ENCODE results near the gene TSFM.
"Not testable (repeated sequence)": the region's sequence is repeated elsewhere in the genome, so short reads cannot be mapped to it uniquely, and the experiment has no call there.

TSFM gene

GRCh38 chr12:57817990-57818331, 35.4 kb downstream of the TSFM start:
- DNase-seq, result not testable (repeated sequence)

- not testable (repeated sequence) for DNase-seq
Measured at GRCh38 chr12:57820119-57820518, 37.5 kb downstream of the TSFM start.

- not testable (repeated sequence) for DNase-seq
Measured at GRCh38 chr12:57821015-57821414, 38.4 kb downstream of the TSFM start.

- DNase-seq, result no peak
Measured at GRCh38 chr12:57821474-57822214, 39.1 kb downstream of the TSFM start.

GRCh38 chr12:57822392-57823130, 40.0 kb downstream of the TSFM start:
- no peak for DNase-seq

GRCh38 chr12:57823131-57823907, 40.7 kb downstream of the TSFM start:
- no peak for DNase-seq

- no peak for DNase-seq
Measured at GRCh38 chr12:57823908-57824640, 41.5 kb downstream of the TSFM start.

- DNase-seq, result no peak
Measured at GRCh38 chr12:57825451-57825850, 42.9 kb downstream of the TSFM start.

GRCh38 chr12:57826400-57826799, 43.8 kb downstream of the TSFM start:
- DNase-seq, result no peak

- DNase-seq, result no peak
Measured at GRCh38 chr12:57826966-57827365, 44.4 kb downstream of the TSFM start.

- no peak for DNase-seq
Measured at GRCh38 chr12:57829025-57829777, 46.6 kb downstream of the TSFM start.

GRCh38 chr12:57830393-57830792, 47.8 kb downstream of the TSFM start:
- DNase-seq, result no peak

- no peak for DNase-seq
Measured at GRCh38 chr12:57832966-57833365, 50.4 kb downstream of the TSFM start.

- DNase-seq, result no peak
Measured at GRCh38 chr12:57833672-57834071, 51.1 kb downstream of the TSFM start.

- DNase-seq, result no peak
Measured at GRCh38 chr12:57834086-57834876, 51.7 kb downstream of the TSFM start.

GRCh38 chr12:57835366-57836288, 53.0 kb downstream of the TSFM start:
- DNase-seq, result no peak

GRCh38 chr12:57836442-57837375, 54.1 kb downstream of the TSFM start:
- DNase-seq, result peak; percentile 53

- DNase-seq, result peak; percentile 28
Measured at GRCh38 chr12:57837864-57838562, 55.4 kb downstream of the TSFM start.

Measured in CD4-positive, alpha-beta T cell treated with Interleukin-10 for 1 hour (primary cell).